ENCODE results near the gene SAMSN1. TPM values are rescaled to one million over a fixed set of nuclear protein-coding genes. Genes with fewer than 3 reads are reported as not detected.

The SAMSN1 gene
- total RNA-seq, 1 experiment from 2014 or later, result 0.44 TPM

DNA sequence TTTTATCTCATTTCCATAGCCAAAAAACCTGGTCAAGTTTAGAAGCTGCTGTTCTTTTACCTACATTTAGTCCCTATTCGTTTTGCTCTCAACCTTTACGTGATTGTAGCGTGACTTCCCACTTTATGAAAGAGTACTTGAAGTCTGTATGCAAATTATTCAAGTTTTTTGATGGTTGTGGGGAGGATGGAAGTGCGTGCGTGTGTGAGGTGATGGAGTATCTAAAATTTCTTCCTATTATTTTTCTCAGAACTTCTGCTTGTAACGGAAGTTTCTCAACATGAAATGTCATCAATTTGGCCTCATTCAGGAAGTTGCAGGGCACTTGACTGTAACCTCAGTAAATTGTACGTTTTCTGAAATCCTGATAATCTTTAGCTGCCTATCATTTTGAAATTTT lies 64.0 kb downstream of the SAMSN1 start:
- Histone ChIP-seq H3K4me3 (ENCODE audit: low read depth in 2 of 2, low read length in 2 of 2) (no peak overlapping the region), H3K4me1 (ENCODE audit: control insufficient read depth, insufficient read depth, low read length) (no peaks in the 10 kb centered on the region), H3K36me3 (ENCODE audit: control insufficient read depth, insufficient read depth, low read length) (no peaks in the 10 kb centered on the region), H3K27me3 (ENCODE audit: control insufficient read depth, insufficient read depth, low read length) (no peaks in the 10 kb centered on the region), H3K27ac (ENCODE audit: low read length) (no peak overlapping the region), H3K9me3 (ENCODE audit: control insufficient read depth, insufficient read depth, low read depth, low read length) (no peaks in the 10 kb centered on the region)
- POLR2A ChIA-PET, result no interaction called here
- BruUV-seq (replicated peaks), result no TSS peak
- ATAC-seq (no peak), DNase-seq (ENCODE audit: low read depth, low spot score) (no peak)
- TF ChIP-seq, protein P1, sequence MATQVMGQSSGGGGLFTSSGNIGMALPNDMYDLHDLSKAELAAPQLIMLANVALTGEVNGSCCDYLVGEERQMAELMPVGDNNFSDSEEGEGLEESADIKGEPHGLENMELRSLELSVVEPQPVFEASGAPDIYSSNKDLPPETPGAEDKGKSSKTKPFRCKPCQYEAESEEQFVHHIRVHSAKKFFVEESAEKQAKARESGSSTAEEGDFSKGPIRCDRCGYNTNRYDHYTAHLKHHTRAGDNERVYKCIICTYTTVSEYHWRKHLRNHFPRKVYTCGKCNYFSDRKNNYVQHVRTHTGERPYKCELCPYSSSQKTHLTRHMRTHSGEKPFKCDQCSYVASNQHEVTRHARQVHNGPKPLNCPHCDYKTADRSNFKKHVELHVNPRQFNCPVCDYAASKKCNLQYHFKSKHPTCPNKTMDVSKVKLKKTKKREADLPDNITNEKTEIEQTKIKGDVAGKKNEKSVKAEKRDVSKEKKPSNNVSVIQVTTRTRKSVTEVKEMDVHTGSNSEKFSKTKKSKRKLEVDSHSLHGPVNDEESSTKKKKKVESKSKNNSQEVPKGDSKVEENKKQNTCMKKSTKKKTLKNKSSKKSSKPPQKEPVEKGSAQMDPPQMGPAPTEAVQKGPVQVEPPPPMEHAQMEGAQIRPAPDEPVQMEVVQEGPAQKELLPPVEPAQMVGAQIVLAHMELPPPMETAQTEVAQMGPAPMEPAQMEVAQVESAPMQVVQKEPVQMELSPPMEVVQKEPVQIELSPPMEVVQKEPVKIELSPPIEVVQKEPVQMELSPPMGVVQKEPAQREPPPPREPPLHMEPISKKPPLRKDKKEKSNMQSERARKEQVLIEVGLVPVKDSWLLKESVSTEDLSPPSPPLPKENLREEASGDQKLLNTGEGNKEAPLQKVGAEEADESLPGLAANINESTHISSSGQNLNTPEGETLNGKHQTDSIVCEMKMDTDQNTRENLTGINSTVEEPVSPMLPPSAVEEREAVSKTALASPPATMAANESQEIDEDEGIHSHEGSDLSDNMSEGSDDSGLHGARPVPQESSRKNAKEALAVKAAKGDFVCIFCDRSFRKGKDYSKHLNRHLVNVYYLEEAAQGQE (IDR thresholded peaks at IDR 0.05; ENCODE audit: insufficient read depth in 1 of 2, low read depth in 2 of 2, low read length in 1 of 2), result no peak
- TF ChIP-seq SIN3A (IDR thresholded peaks at IDR 0.05; ENCODE audit: borderline replicate concordance, insufficient read depth, low read depth, low read length), result no peak
- TF ChIP-seq, protein P2, sequence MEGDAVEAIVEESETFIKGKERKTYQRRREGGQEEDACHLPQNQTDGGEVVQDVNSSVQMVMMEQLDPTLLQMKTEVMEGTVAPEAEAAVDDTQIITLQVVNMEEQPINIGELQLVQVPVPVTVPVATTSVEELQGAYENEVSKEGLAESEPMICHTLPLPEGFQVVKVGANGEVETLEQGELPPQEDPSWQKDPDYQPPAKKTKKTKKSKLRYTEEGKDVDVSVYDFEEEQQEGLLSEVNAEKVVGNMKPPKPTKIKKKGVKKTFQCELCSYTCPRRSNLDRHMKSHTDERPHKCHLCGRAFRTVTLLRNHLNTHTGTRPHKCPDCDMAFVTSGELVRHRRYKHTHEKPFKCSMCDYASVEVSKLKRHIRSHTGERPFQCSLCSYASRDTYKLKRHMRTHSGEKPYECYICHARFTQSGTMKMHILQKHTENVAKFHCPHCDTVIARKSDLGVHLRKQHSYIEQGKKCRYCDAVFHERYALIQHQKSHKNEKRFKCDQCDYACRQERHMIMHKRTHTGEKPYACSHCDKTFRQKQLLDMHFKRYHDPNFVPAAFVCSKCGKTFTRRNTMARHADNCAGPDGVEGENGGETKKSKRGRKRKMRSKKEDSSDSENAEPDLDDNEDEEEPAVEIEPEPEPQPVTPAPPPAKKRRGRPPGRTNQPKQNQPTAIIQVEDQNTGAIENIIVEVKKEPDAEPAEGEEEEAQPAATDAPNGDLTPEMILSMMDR (IDR thresholded peaks at IDR 0.05), result no peak
- no peak for TF ChIP-seq POLR2AphosphoS5 (IDR thresholded peaks at IDR 0.05; ENCODE audit: low read depth, low read length)
- no peak for TF ChIP-seq TCF7L2 (IDR thresholded peaks at IDR 0.05; ENCODE audit: low read depth, low read length)
- in situ Hi-C loops (cut with HindIII; ENCODE audit: low pct_unique_long_range_greater_than_20kb, low sequenced_read_pairs), result no loop called here
- CTCF ChIA-PET, result no interaction called here
- intact Hi-C loops (cut with micrococcal nuclease; ENCODE audit: unreplicated experiment), result no loop called here

- Histone ChIP-seq H3K36me3 (ENCODE audit: control insufficient read depth, insufficient read depth, low read length) (no peaks in the 10 kb centered on the region), H3K27ac (ENCODE audit: low read length) (no peak overlapping the region), H3K9me3 (ENCODE audit: control insufficient read depth, insufficient read depth, low read depth, low read length) (no peaks in the 10 kb centered on the region), H3K4me1 (ENCODE audit: control insufficient read depth, insufficient read depth, low read length) (no peaks in the 10 kb centered on the region), H3K27me3 (ENCODE audit: control insufficient read depth, insufficient read depth, low read length) (no peaks in the 10 kb centered on the region), H3K4me3 (ENCODE audit: low read depth in 2 of 2, low read length in 2 of 2) (no peak overlapping the region)
- intact Hi-C loops (cut with micrococcal nuclease; ENCODE audit: unreplicated experiment) (no loop called here), in situ Hi-C loops (cut with HindIII; ENCODE audit: low pct_unique_long_range_greater_than_20kb, low sequenced_read_pairs) (no loop called here)
- ATAC-seq (no peak), DNase-seq (ENCODE audit: low read depth, low spot score) (no peak)
- POLR2A ChIA-PET, result no interaction called here
- TF ChIP-seq TCF7L2 (IDR thresholded peaks at IDR 0.05; ENCODE audit: low read depth, low read length) (no peak), SIN3A (IDR thresholded peaks at IDR 0.05; ENCODE audit: borderline replicate concordance, insufficient read depth, low read depth, low read length) (no peak), POLR2AphosphoS5 (IDR thresholded peaks at IDR 0.05; ENCODE audit: low read depth, low read length) (no peak)
- TF ChIP-seq, protein P1 (IDR thresholded peaks at IDR 0.05; ENCODE audit: insufficient read depth in 1 of 2, low read depth in 2 of 2, low read length in 1 of 2), result no peak
- BruUV-seq (replicated peaks), result no TSS peak
- CTCF ChIA-PET, result no interaction called here
Observed at GRCh38 chr21:14480411-14481031, 65.6 kb downstream of the SAMSN1 start.

Data from Panc1 (cell line).